ENCODE results near the gene TMEM106C. TPM values are rescaled to one million over a fixed set of nuclear protein-coding genes. Genes with fewer than 3 reads are reported as not detected.

The TMEM106C gene
- total and polyA plus RNA-seq, 8 donors, result 24.7 to 44.7 (median 31.7) TPM

DNA sequence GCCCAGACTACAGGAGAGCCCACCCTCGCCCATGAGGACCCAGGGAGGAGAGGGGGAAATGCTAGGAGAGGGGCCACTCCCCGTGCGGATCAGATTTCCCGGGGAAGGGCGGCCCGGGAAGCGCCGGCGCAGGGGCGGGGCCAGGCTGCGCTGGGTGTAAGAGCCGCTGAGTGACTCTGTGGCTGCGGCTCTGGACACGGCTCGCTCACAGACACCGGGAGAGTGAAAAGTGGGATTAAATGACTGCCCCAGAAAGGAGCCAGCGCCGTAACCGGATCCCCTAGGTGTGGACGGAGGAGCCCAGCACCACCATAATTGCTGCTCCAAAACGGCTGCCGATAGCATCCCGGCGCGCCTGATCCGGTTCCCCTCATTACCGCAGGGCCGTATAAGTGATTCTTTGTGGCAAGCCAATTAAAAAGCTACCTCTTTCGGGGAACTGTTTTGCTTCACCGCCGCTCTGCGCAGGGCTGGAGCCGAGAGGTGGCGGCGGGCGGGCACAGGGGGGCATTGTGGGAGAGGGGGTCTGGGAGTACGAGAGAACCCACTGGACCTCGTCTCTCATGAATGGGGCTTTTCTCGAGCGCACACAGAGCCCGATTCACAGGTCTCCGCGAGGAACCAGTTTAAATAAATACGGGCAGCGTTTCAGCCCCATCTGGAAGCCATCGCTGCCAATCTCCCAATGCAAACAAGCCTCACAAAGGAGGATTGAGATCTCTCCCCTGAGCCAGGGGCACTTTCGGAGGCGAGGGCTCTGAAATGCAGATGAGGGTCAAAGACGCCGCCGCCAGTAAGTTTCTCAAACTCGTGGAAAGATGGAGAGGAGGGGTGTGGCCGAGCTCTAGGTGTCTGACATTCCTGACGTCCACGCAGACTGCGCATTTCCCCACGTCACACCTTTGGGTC is 38.4 kb downstream of the TMEM106C start:
- H3K4me1 ChIP-seq, result peaks cover 13 to 32% (median 28%) of the 10 kb centered on the region in 3 donors
- H3K27ac ChIP-seq, result no peak overlapping the region
- ATAC-seq (peak; percentile 71 to 89 (median 84)), DNase-seq (peak; percentile 21 to 78 (median 42)), FAIRE-seq (no peak)
- H3K36me3 ChIP-seq, result no peaks in the 10 kb centered on the region
- WGBS, 2 donors, result 1% methylated on average over 57 of the region's 57 CpGs
- H3K9me3 ChIP-seq, result no peaks in the 10 kb centered on the region
- peak overlapping the region; percentile 13 to 51 (median 27) for H3K4me3 ChIP-seq
- H3K27me3 ChIP-seq, result peaks cover 0 to 30% (median 8%) of the 10 kb centered on the region in 4 donors
- TF ChIP-seq, protein P1, sequence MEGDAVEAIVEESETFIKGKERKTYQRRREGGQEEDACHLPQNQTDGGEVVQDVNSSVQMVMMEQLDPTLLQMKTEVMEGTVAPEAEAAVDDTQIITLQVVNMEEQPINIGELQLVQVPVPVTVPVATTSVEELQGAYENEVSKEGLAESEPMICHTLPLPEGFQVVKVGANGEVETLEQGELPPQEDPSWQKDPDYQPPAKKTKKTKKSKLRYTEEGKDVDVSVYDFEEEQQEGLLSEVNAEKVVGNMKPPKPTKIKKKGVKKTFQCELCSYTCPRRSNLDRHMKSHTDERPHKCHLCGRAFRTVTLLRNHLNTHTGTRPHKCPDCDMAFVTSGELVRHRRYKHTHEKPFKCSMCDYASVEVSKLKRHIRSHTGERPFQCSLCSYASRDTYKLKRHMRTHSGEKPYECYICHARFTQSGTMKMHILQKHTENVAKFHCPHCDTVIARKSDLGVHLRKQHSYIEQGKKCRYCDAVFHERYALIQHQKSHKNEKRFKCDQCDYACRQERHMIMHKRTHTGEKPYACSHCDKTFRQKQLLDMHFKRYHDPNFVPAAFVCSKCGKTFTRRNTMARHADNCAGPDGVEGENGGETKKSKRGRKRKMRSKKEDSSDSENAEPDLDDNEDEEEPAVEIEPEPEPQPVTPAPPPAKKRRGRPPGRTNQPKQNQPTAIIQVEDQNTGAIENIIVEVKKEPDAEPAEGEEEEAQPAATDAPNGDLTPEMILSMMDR (IDR thresholded peaks at IDR 0.05), result no peak
- intact Hi-C loops (cut with DNase I), result no loop called here

DNA sequence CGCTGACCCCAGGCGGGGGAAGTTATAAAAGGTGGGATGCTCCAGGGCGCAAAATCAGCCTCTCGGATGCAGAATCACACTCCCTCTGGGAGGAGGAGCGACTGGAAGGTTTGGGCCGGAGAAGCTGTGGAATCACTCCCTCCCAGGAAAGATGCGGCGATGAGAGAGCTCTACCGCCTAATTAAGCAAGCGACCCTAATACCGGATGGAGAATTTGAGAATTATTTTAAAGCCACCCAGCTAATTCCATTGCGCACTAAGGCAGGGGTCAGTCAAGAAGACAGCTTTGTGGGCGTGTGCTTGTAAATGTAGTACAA is 39.0 kb downstream of the TMEM106C start:
- DNase-seq (no peak), FAIRE-seq (no peak), ATAC-seq (no peak)
- H3K27ac ChIP-seq, result no peak overlapping the region
- no peaks in the 10 kb centered on the region for H3K9me3 ChIP-seq
- peaks cover 13 to 32% (median 28%) of the 10 kb centered on the region in 3 donors for H3K4me1 ChIP-seq
- H3K27me3 ChIP-seq, result peaks cover 0 to 30% (median 8%) of the 10 kb centered on the region in 4 donors
- 10 to 11% methylated on average over 13 of the region's 13 CpGs for WGBS, 2 donors
- intact Hi-C loops (cut with DNase I), result no loop called here
- H3K4me3 ChIP-seq, result peak overlapping the region in 2 of 4 donors; percentile 35 to 51
- TF ChIP-seq, protein P1 (IDR thresholded peaks at IDR 0.05), result no peak
- no peaks in the 10 kb centered on the region for H3K36me3 ChIP-seq

DNA sequence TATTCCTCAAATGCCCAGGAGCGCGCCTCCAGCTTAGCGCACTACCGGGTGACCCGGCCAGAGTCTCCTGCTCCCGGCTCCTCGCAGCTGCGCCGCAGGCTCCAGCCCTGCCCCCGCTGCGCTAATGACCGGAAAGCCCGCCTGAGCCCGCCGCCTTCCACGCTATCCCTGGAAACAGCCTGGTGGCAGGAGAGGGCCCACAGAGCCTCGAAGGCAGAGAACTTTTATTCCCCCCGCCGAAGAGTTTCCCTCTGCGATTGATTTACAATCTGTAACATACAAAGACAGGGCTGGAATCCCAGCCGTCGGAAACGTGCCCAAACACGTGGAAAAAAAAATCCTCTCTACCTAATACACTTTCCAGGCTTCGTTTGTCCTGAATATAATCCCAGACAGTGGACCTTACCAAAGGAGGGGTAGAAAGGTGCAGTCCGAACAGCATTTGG is 39.4 kb downstream of the TMEM106C start:
- DNase-seq, result peak in 3 of 6 donors; percentile 33 to 77 (median 73)
- peak overlapping the region in 1 of 4 donors; percentile 51 for H3K4me3 ChIP-seq
- peak; percentile 52 to 76 (median 72) for ATAC-seq
- intact Hi-C loops (cut with DNase I), result no loop called here
- no peak overlapping the region for H3K27ac ChIP-seq
- no peak for FAIRE-seq
- H3K27me3 ChIP-seq, result peaks cover 0 to 30% (median 8%) of the 10 kb centered on the region in 4 donors
- H3K4me1 ChIP-seq, result peaks cover 13 to 32% (median 28%) of the 10 kb centered on the region in 3 donors
- H3K9me3 ChIP-seq, result no peaks in the 10 kb centered on the region
- WGBS, 2 donors, result 1 to 3% methylated on average over 26 of the region's 26 CpGs
- no peaks in the 10 kb centered on the region for H3K36me3 ChIP-seq
- TF ChIP-seq, protein P1 (IDR thresholded peaks at IDR 0.05), result no peak

DNA sequence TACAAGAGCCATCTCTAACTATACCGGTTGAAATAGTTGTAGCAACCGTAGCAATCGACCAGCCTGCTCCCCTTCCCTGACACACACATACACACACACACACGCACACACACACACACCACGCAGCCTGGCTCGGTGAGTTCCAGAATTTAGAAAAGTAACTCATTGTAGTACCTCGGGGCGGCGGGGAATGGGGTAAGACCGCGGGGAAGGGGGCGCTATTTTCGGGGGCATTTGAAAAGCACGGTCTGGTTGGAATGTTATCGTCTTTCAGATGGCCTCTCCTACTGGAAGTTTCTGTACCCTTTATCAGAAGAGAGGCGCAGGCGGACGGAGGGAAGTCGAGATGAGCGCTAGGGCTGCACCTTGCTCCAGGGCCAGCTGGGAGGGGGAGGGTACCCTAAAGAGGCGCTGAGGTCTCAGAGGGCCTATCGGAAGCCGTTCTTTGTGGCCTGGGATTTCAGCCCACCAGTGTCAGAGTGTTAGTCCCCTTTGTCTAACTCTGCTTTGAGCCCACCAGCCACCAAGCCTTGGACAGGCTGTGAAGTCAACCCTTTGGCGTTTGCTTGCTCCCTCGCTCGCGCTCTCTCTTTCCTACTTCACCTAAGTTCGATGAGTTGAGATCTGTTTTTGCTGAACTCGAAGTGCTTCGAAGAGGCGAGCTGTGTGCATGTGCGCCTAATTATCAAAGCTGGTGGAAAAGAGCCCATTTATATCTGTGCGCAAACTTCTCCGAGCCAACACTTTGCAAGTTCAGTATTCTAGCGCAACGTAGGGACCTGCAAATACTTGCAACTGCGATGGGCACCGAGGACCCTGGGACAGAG is 40.0 kb downstream of the TMEM106C start:
- FAIRE-seq (no peak), DNase-seq (peak in 2 of 6 donors; percentile 30 to 44), ATAC-seq (peak in 1 of 4 donors; percentile 5)
- H3K4me1 ChIP-seq, result peaks cover 13 to 32% (median 28%) of the 10 kb centered on the region in 3 donors
- H3K27me3 ChIP-seq, result peaks cover 0 to 30% (median 8%) of the 10 kb centered on the region in 4 donors
- no peaks in the 10 kb centered on the region for H3K36me3 ChIP-seq
- peak overlapping the region in 2 of 4 donors; percentile 16 to 39 for H3K4me3 ChIP-seq
- TF ChIP-seq, protein P1 (IDR thresholded peaks at IDR 0.05), result no peak
- intact Hi-C loops (cut with DNase I), result no loop called here
- WGBS, 2 donors, result 9 to 12% methylated on average over 38 of the region's 38 CpGs
- H3K27ac ChIP-seq, result no peak overlapping the region
- H3K9me3 ChIP-seq, result no peaks in the 10 kb centered on the region
